SK-N-SH (cell line): ENCODE data around the gene LYRM4. TPM values are rescaled to one million over a fixed set of nuclear protein-coding genes. Genes with fewer than 3 reads are reported as not detected.

Experiments
- CTCF ChIA-PET: fragments of 300-600, 350-600 bp; formaldehyde crosslinking; extraction: SDS; loops from one replicate; lab custom pipeline; 2021; lab: Yijun Ruan, JAX
- POLR2A ChIA-PET: fragments of 350-600 bp; sonication (Branson Sonifier 250); formaldehyde crosslinking; extraction: SDS; loops from one replicate; lab custom pipeline; 2020; ENCODE audit warnings: antibody characterized with exemption, inconsistent platforms; lab: Yijun Ruan, JAX
- DNase-seq: peaks from one replicate; pipeline ENCODE4 v3.0.0; 2012
- H2AFZ ChIP-seq: fragments of 200-600 bp; sonication (generic); 2 replicates; pipeline ENCODE4 v1.8.1; 2016; ENCODE audit warnings: antibody characterized with exemption, mild to moderate bottlenecking, low read depth
- H3F3A ChIP-seq: fragments of 200-600 bp; sonication (generic); replicated peaks from 2 replicates; pipeline ENCODE3; 2016; ENCODE audit warnings: antibody characterized with exemption, mild to moderate bottlenecking; ENCODE audit not compliant: insufficient read depth
- H3K27ac ChIP-seq, 2 experiments: fragments of 200-500 bp in 1 of 2; fragments of 200-600 bp in 1 of 2; sonication (Bioruptor generic) in 1 of 2; sonication (generic), shearing (Covaris generic) in 1 of 2; 2 replicates each; pipeline versions ENCODE4 v1.5.1 to v1.6.1; 2014 to 2016; ENCODE audit warnings: low read depth in 2 of 2, inconsistent platforms in 1 of 2, low read length in 1 of 2, mild to moderate bottlenecking in 1 of 2, mixed read lengths in 1 of 2
- H3K27me3 ChIP-seq: fragments of 200-600 bp; sonication (generic), shearing (Covaris generic); 2 replicates; pipeline ENCODE4 v1.6.1; 2016; ENCODE audit warnings: mixed run types; ENCODE audit not compliant: insufficient read depth
- H3K36me3 ChIP-seq, 2 experiments: fragments of 200-500 bp in 1 of 2; fragments of 200-600 bp in 1 of 2; sonication (Bioruptor generic) in 1 of 2; sonication (generic) in 1 of 2; replicated peaks in 1 of 2; 2 replicates each; pipeline versions ENCODE3 to v1.5.1; 2014 to 2016; ENCODE audit warnings: low read length in 1 of 2, mild to moderate bottlenecking in 1 of 2; ENCODE audit not compliant: insufficient read depth in 2 of 2, control insufficient read depth in 1 of 2
- H3K4me1 ChIP-seq, 2 experiments: fragments of 200-500 bp in 1 of 2; fragments of 200-600 bp in 1 of 2; sonication (Bioruptor generic) in 1 of 2; sonication (generic), shearing (Covaris generic) in 1 of 2; 2 replicates each; pipeline versions ENCODE4 v1.5.1 to v1.6.1; 2014 to 2016; ENCODE audit warnings: low read depth in 1 of 2, low read length in 1 of 2, mixed run types in 1 of 2; ENCODE audit not compliant: insufficient read depth in 2 of 2, control insufficient read depth in 1 of 2
- H3K4me2 ChIP-seq: fragments of 200-600 bp; sonication (generic), shearing (Covaris generic); 2 replicates; pipeline ENCODE4 v1.6.1; 2017; ENCODE audit warnings: mixed run types
- H3K4me3 ChIP-seq, 2 experiments: fragments of 200-500 bp in 1 of 2; fragments of 200-600 bp in 1 of 2; sonication (Bioruptor generic) in 1 of 2; sonication (generic), shearing (Covaris generic) in 1 of 2; 2 replicates each; pipeline versions ENCODE4 v1.5.1 to v1.8.1; 2014 to 2016; ENCODE audit warnings: low read depth in 2 of 2, inconsistent platforms in 1 of 2, low read length in 1 of 2, mild to moderate bottlenecking in 1 of 2, mixed read lengths in 1 of 2, moderate library complexity in 1 of 2
- H3K79me2 ChIP-seq: fragments of 200-600 bp; sonication (generic); 2 replicates; pipeline ENCODE4 v1.8.1; 2017; ENCODE audit warnings: mild to moderate bottlenecking; ENCODE audit not compliant: insufficient read depth
- H3K9ac ChIP-seq: fragments of 200-600 bp; sonication (generic); 2 replicates; pipeline ENCODE4 v1.6.1; 2017; ENCODE audit warnings: mixed run types
- H3K9me2 ChIP-seq: fragments of 200-600 bp; sonication (generic); 2 replicates; pipeline ENCODE4 v1.6.1; 2017; ENCODE audit warnings: mixed run types
- H3K9me3 ChIP-seq: fragments of 200-600 bp; sonication (generic); 2 replicates; pipeline ENCODE4 v1.6.1; 2017; ENCODE audit warnings: mixed run types, mild to moderate bottlenecking, moderate library complexity
- H4K20me1 ChIP-seq: fragments of 200-600 bp; sonication (generic); 2 replicates; pipeline ENCODE4 v1.6.1; 2017; ENCODE audit warnings: mild to moderate bottlenecking, mixed run types; ENCODE audit not compliant: insufficient read depth
- CHD2 ChIP-seq: fragments of 150-350 bp; IDR thresholded peaks from 2 replicates; pipeline ENCODE4 v1.6.1; 2018; ENCODE audit warnings: low read length; ENCODE audit not compliant: partially characterized antibody
- ELF1 ChIP-seq: IDR thresholded peaks from 2 replicates; pipeline ENCODE4 v1.4.0; 2012
- EP300 ChIP-seq, 2 experiments: IDR thresholded peaks; 2 replicates each; pipeline versions ENCODE4 v1.4.0 to v1.6.1; 2012; ENCODE audit warnings: borderline replicate concordance in 1 of 2, low read depth in 1 of 2, low read length in 1 of 2
- FOXJ3 ChIP-seq: sonication (generic); formaldehyde crosslinking; IDR thresholded peaks from 2 replicates; pipeline ENCODE4 v1.5.1; 2020; ENCODE audit warnings: mild to moderate bottlenecking, missing genetic modification reagents
- GATA2 ChIP-seq: sonication (generic); formaldehyde crosslinking; IDR thresholded peaks from 2 replicates; pipeline ENCODE4 v1.5.0; 2020; ENCODE audit warnings: mild to moderate bottlenecking, missing genetic modification reagents
- MEF2A ChIP-seq: IDR thresholded peaks from 2 replicates; pipeline ENCODE4 v1.4.0; 2012; ENCODE audit warnings: low read depth, borderline replicate concordance
- NRF1 ChIP-seq: IDR thresholded peaks from 2 replicates; pipeline ENCODE4 v1.6.1; 2012; ENCODE audit warnings: low read depth, mild to moderate bottlenecking, low read length
- POLR2AphosphoS5 ChIP-seq: IDR thresholded peaks from 2 replicates; pipeline ENCODE4 v1.6.1; 2012; ENCODE audit warnings: low read depth, low read length
- RXRA ChIP-seq: IDR thresholded peaks from 2 replicates; pipeline ENCODE4 v1.4.0; 2012; ENCODE audit warnings: low read depth, mild to moderate bottlenecking, borderline replicate concordance
- TCF12 ChIP-seq: IDR thresholded peaks from 2 replicates; pipeline ENCODE4 v1.4.0; 2012
- TEAD4 ChIP-seq: IDR thresholded peaks from 2 replicates; pipeline ENCODE4 v1.4.0; 2012; ENCODE audit warnings: mild to moderate bottlenecking, borderline replicate concordance; ENCODE audit not compliant: insufficient read depth
- YY1 ChIP-seq: IDR thresholded peaks from 2 replicates; pipeline ENCODE4 v1.4.0; 2012; ENCODE audit warnings: low read depth, mild to moderate bottlenecking
- WGBS: methylation state at CpG from one replicate; pipeline ENCODE4 v1.1.6; 2017; ENCODE audit warnings: low lambda C conversion rate; 5-methylcytosine and 5-hydroxymethylcytosine counted together
- polyA plus RNA-seq, 3 experiments: library from polyadenylated mRNA; depleted of rRNA; stranded (reverse); fragments of >200 nt; gene quantifications; 2 replicates each; pipeline ENCODE4 v1.2.3, GENCODE V29; 2012
- TF ChIP-seq, protein P1 (sequence below): fragments of 150-350 bp; IDR thresholded peaks from 2 replicates; pipeline ENCODE4 v1.6.1; 2016; ENCODE audit warnings: mild to moderate bottlenecking, low read depth, low read length
- TF ChIP-seq, protein P2 (sequence below): fragments of 150-350 bp; IDR thresholded peaks from 2 replicates; pipeline ENCODE4 v1.6.1; 2017; ENCODE audit warnings: antibody characterized with exemption, low read length, low read depth, borderline replicate concordance
- TF ChIP-seq, protein P3 (sequence below): IDR thresholded peaks from 2 replicates; pipeline ENCODE4 v1.4.0; 2012; ENCODE audit warnings: low read depth, borderline replicate concordance
- TF ChIP-seq, protein P4 (sequence below): IDR thresholded peaks from 2 replicates; pipeline ENCODE4 v1.4.0; 2012; ENCODE audit warnings: low read depth
- TF ChIP-seq, protein P5 (sequence below): IDR thresholded peaks from 2 replicates; pipeline ENCODE4 v1.4.0; 2012; ENCODE audit warnings: low read depth, borderline replicate concordance

The LYRM4 gene
- polyA plus RNA-seq, 1 of the 3 experiments (the other 2 are of a cell fraction), result 37.2 TPM

DNA sequence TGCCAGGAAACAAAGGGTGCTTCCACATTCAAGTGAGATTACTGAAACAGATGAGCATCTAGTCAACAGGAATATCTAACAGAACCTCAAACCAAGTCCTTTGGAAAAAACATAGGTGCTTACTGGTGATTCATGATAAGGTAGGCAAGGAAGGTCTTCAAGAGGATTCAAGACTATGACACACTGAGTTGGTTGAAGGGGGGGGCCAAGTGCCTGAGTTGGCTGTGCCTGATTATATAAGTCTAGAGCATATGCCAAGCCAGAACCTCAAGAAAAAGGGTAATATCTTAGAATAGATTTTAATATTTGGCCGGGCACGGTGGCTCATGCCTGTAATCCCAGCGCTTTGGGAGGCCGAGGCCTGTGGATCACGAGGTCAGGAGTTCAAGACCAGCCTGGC lies 63.7 kb downstream of the LYRM4 start:
- CTCF ChIA-PET, result interaction anchor here (1.8 kb wide), 1 partner anchor 17 kb away, joined by 6 read pairs; no protein-coding TSS in a partner anchor

More for the DNA sequence above, 63.7 kb downstream of the LYRM4 start:
- Histone ChIP-seq H3K9me3 (no peaks in the 10 kb centered on the region), H4K20me1 (no peaks in the 10 kb centered on the region), H3K4me1 (no peaks in the 10 kb centered on the region), H3K9ac (no peak overlapping the region), H3K79me2 (no peaks in the 10 kb centered on the region), H2AFZ (no peak overlapping the region), H3K4me2 (no peak overlapping the region), H3K36me3 (no peaks in the 10 kb centered on the region), H3K27me3 (no peaks in the 10 kb centered on the region), H3K9me2 (no peaks in the 10 kb centered on the region), H3K4me3 (no peak overlapping the region), H3K27ac (no peak overlapping the region), H3F3A (no peaks in the 10 kb centered on the region)
- TF ChIP-seq, protein P1, sequence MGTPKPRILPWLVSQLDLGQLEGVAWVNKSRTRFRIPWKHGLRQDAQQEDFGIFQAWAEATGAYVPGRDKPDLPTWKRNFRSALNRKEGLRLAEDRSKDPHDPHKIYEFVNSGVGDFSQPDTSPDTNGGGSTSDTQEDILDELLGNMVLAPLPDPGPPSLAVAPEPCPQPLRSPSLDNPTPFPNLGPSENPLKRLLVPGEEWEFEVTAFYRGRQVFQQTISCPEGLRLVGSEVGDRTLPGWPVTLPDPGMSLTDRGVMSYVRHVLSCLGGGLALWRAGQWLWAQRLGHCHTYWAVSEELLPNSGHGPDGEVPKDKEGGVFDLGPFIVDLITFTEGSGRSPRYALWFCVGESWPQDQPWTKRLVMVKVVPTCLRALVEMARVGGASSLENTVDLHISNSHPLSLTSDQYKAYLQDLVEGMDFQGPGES, result no peak
- TF ChIP-seq, protein P2, sequence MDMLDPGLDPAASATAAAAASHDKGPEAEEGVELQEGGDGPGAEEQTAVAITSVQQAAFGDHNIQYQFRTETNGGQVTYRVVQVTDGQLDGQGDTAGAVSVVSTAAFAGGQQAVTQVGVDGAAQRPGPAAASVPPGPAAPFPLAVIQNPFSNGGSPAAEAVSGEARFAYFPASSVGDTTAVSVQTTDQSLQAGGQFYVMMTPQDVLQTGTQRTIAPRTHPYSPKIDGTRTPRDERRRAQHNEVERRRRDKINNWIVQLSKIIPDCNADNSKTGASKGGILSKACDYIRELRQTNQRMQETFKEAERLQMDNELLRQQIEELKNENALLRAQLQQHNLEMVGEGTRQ, result no peak
- TF ChIP-seq EP300 (IDR thresholded peaks at IDR 0.05; ENCODE audit: borderline replicate concordance in 1 of 2, low read depth in 1 of 2, low read length in 1 of 2) (no peak), YY1 (no peak), ELF1 (no peak), GATA2 (CRISPR knock-in tag) (no peak), TCF12 (no peak), NRF1 (no peak), POLR2AphosphoS5 (no peak), CHD2 (no peak), FOXJ3 (CRISPR knock-in tag) (no peak), MEF2A (no peak), TEAD4 (no peak), RXRA (no peak)
- TF ChIP-seq, protein P3, sequence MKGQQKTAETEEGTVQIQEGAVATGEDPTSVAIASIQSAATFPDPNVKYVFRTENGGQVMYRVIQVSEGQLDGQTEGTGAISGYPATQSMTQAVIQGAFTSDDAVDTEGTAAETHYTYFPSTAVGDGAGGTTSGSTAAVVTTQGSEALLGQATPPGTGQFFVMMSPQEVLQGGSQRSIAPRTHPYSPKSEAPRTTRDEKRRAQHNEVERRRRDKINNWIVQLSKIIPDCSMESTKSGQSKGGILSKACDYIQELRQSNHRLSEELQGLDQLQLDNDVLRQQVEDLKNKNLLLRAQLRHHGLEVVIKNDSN, result no peak
- TF ChIP-seq, protein P4, sequence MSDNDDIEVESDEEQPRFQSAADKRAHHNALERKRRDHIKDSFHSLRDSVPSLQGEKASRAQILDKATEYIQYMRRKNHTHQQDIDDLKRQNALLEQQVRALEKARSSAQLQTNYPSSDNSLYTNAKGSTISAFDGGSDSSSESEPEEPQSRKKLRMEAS, result no peak
- TF ChIP-seq, protein P5, sequence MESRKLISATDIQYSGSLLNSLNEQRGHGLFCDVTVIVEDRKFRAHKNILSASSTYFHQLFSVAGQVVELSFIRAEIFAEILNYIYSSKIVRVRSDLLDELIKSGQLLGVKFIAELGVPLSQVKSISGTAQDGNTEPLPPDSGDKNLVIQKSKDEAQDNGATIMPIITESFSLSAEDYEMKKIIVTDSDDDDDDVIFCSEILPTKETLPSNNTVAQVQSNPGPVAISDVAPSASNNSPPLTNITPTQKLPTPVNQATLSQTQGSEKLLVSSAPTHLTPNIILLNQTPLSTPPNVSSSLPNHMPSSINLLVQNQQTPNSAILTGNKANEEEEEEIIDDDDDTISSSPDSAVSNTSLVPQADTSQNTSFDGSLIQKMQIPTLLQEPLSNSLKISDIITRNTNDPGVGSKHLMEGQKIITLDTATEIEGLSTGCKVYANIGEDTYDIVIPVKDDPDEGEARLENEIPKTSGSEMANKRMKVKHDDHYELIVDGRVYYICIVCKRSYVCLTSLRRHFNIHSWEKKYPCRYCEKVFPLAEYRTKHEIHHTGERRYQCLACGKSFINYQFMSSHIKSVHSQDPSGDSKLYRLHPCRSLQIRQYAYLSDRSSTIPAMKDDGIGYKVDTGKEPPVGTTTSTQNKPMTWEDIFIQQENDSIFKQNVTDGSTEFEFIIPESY, result no peak
- no peak for DNase-seq
- WGBS, result 89% methylated on average over 5 of the region's 5 CpGs
- POLR2A ChIA-PET, result no interaction called here
